C4-2B (cell line): ENCODE results near the gene SMO.

Experiments
- H3K27ac ChIP-seq: fragments of 450-650 bp; 2 replicates; pipeline ENCODE4 v1.5.1; 2017
- CTCF ChIP-seq: fragments of 450-650 bp; conservative IDR thresholded peaks from 2 replicates; pipeline ENCODE4 v1.5.1; 2017; ENCODE audit warnings: mild to moderate bottlenecking
- ZFX ChIP-seq: fragments of 450-650 bp; IDR thresholded peaks from 2 replicates; pipeline ENCODE4 v1.6.1; 2017

SMO gene

GRCh38 chr7:129256221-129256620 lies 67.8 kb downstream of the SMO start:
- TF ChIP-seq ZFX: no peak
- TF ChIP-seq CTCF: no peak
- no peak overlapping the region for H3K27ac ChIP-seq

- TF ChIP-seq ZFX (no peak), CTCF (no peak)
- H3K27ac ChIP-seq: no peak overlapping the region
These were observed 68.7 kb downstream of the SMO start for GRCh38 chr7:129257168-129257567.

GRCh38 chr7:129258649-129259389 lies 70.4 kb downstream of the SMO start:
- TF ChIP-seq ZFX: no peak
- no peak for TF ChIP-seq CTCF

GRCh38 chr7:129262324-129262723 lies 73.9 kb downstream of the SMO start:
- no peak overlapping the region for H3K27ac ChIP-seq
- no peak for TF ChIP-seq ZFX
- TF ChIP-seq CTCF: no peak

More at GRCh38 chr7:129258649-129259389, 70.4 kb downstream of the SMO start:
- H3K27ac ChIP-seq: no peak overlapping the region
